Measurements from ENCODE around the gene CLPSL1. TPM values are rescaled to one million over a fixed set of nuclear protein-coding genes. Genes with fewer than 3 reads are reported as not detected.

CLPSL1 gene
- total and polyA plus RNA-seq, 2 donors (not counting 1 experiment from before 2014, with no cell fraction given), result not detected

DNA sequence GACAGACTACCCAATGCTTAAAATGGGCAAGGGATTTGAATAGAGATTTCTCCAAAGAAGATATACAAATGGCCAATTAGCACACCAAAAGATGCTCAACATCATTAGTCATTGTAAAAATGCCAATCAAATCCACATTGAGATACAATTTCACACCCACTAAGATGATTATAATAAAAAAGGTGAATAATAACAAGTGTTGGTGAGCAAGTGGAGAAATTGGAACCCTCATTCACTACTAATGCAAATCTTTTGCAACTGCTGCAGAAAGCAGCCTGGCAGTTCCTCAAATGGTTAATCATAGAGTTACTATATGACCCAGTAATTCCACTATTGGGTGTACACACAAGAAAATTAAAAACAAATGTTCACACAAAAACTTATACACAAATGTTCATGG is 36.7 kb downstream of the CLPSL1 start:
- H3K27ac ChIP-seq (ENCODE audit: insufficient read depth, low read length), result no peak overlapping the region
- H2AFZ ChIP-seq (ENCODE audit: low read length), result no peak overlapping the region
- no peaks in the 10 kb centered on the region for H3K9me3 ChIP-seq (ENCODE audit: control insufficient read depth, insufficient read depth, low read depth, low read length)
- no peaks in the 10 kb centered on the region for H4K20me1 ChIP-seq (ENCODE audit: control insufficient read depth, extremely low read depth, insufficient read depth, low read length)
- no peak overlapping the region for H3K4me2 ChIP-seq (ENCODE audit: extremely low read depth, insufficient read depth, low read length)
- no peaks in the 10 kb centered on the region for H3K36me3 ChIP-seq (ENCODE audit: control insufficient read depth, insufficient read depth, low read length)
- H3K4me3 ChIP-seq (replicated peaks in 1 of 4; ENCODE audit: control extremely low read depth in 1 of 4, insufficient read depth in 1 of 4, low read depth in 3 of 4, low read length in 4 of 4), result no peak overlapping the region
- no peaks in the 10 kb centered on the region for H3K27me3 ChIP-seq (ENCODE audit: control insufficient read depth, insufficient read depth, low read length)
- DNase-seq (ENCODE audit: low read depth in 2 of 2), result no peak
- TF ChIP-seq, protein P1, sequence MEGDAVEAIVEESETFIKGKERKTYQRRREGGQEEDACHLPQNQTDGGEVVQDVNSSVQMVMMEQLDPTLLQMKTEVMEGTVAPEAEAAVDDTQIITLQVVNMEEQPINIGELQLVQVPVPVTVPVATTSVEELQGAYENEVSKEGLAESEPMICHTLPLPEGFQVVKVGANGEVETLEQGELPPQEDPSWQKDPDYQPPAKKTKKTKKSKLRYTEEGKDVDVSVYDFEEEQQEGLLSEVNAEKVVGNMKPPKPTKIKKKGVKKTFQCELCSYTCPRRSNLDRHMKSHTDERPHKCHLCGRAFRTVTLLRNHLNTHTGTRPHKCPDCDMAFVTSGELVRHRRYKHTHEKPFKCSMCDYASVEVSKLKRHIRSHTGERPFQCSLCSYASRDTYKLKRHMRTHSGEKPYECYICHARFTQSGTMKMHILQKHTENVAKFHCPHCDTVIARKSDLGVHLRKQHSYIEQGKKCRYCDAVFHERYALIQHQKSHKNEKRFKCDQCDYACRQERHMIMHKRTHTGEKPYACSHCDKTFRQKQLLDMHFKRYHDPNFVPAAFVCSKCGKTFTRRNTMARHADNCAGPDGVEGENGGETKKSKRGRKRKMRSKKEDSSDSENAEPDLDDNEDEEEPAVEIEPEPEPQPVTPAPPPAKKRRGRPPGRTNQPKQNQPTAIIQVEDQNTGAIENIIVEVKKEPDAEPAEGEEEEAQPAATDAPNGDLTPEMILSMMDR (conservative IDR thresholded peaks at IDR 0.05 in 1 of 2, IDR thresholded peaks at IDR 0.05 in 1 of 2; ENCODE audit: low read depth in 1 of 2, low read length in 2 of 2), result no peak
- TF ChIP-seq EZH2 (IDR thresholded peaks at IDR 0.05; ENCODE audit: low read length, missing control alignments), result no peak
- no peaks in the 10 kb centered on the region for H3K79me2 ChIP-seq (ENCODE audit: control insufficient read depth, insufficient read depth, low read length)
- H3K4me1 ChIP-seq (ENCODE audit: control insufficient read depth, extremely low read depth, insufficient read depth, low read length), result no peaks in the 10 kb centered on the region
- H3K9ac ChIP-seq (ENCODE audit: insufficient read depth, low read length), result no peak overlapping the region

DNA sequence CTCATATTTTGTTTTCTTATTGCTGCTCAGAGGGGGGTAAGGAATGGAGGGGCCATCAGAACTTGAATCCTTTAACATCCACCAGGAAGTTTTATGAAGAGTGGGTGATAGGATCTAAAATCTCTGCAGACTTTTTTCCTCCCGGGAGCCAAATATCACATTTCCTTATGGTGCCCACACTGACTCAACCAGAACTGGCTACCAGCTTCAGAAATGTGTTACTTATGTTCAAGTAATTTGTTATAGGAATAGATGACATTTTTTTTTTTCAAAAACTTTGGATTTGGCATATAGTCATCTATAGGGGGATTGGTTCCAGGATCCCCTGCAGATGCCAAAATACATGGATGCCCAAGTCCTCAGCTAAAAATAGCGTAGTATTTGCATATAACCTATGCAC is 42.8 kb downstream of the CLPSL1 start:
- Histone ChIP-seq H3K4me2 (ENCODE audit: extremely low read depth, insufficient read depth, low read length) (no peak overlapping the region), H2AFZ (ENCODE audit: low read length) (no peak overlapping the region), H3K4me1 (ENCODE audit: control insufficient read depth, extremely low read depth, insufficient read depth, low read length) (no peaks in the 10 kb centered on the region), H3K27ac (ENCODE audit: insufficient read depth, low read length) (no peak overlapping the region), H4K20me1 (ENCODE audit: control insufficient read depth, extremely low read depth, insufficient read depth, low read length) (no peaks in the 10 kb centered on the region), H3K4me3 (replicated peaks in 1 of 4; ENCODE audit: control extremely low read depth in 1 of 4, insufficient read depth in 1 of 4, low read depth in 3 of 4, low read length in 4 of 4) (no peak overlapping the region), H3K9me3 (ENCODE audit: control insufficient read depth, insufficient read depth, low read depth, low read length) (no peaks in the 10 kb centered on the region), H3K79me2 (ENCODE audit: control insufficient read depth, insufficient read depth, low read length) (no peaks in the 10 kb centered on the region), H3K9ac (ENCODE audit: insufficient read depth, low read length) (no peak overlapping the region), H3K36me3 (ENCODE audit: control insufficient read depth, insufficient read depth, low read length) (no peaks in the 10 kb centered on the region), H3K27me3 (ENCODE audit: control insufficient read depth, insufficient read depth, low read length) (no peaks in the 10 kb centered on the region)
- no peak for DNase-seq (ENCODE audit: low read depth in 2 of 2)
- TF ChIP-seq, protein P1 (conservative IDR thresholded peaks at IDR 0.05 in 1 of 2, IDR thresholded peaks at IDR 0.05 in 1 of 2; ENCODE audit: low read depth in 1 of 2, low read length in 2 of 2), result no peak
- no peak for TF ChIP-seq EZH2 (IDR thresholded peaks at IDR 0.05; ENCODE audit: low read length, missing control alignments)

DNA sequence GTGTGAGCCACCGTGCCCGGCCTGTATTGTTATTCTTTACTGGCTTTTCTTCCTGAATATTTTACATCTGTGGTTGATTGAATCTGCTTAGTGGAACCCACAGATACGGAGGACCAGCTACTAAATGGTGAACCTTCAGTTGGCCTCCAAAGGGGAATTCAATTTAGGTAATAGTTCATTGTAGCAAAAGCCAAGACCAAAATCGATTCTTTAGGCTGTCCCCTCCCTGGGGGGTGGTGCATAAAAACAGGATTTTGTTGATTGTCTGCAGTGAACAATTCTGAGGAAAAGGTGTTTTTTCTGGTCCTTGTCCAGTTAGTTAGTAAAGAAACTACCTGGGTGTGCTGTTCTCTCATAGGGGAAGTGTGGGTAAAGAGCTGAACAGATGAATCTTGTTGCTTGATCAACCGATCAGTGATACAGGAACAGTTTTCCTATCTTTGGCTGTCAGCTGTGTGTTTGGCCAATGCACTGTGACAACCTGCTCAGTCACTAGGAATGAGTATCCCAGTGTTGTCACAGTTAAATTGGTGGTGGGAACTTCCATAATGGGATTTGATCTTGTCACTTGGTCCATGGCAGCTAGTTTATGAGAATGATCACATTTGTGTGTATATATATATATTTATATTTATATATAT is 43.9 kb downstream of the CLPSL1 start:
- H3K36me3 ChIP-seq (ENCODE audit: control insufficient read depth, insufficient read depth, low read length), result no peaks in the 10 kb centered on the region
- no peak for DNase-seq (ENCODE audit: low read depth in 2 of 2)
- H3K79me2 ChIP-seq (ENCODE audit: control insufficient read depth, insufficient read depth, low read length), result no peaks in the 10 kb centered on the region
- H2AFZ ChIP-seq (ENCODE audit: low read length), result no peak overlapping the region
- no peaks in the 10 kb centered on the region for H4K20me1 ChIP-seq (ENCODE audit: control insufficient read depth, extremely low read depth, insufficient read depth, low read length)
- H3K27me3 ChIP-seq (ENCODE audit: control insufficient read depth, insufficient read depth, low read length), result no peaks in the 10 kb centered on the region
- H3K4me2 ChIP-seq (ENCODE audit: extremely low read depth, insufficient read depth, low read length), result no peak overlapping the region
- no peak overlapping the region for H3K9ac ChIP-seq (ENCODE audit: insufficient read depth, low read length)
- no peak for TF ChIP-seq EZH2 (IDR thresholded peaks at IDR 0.05; ENCODE audit: low read length, missing control alignments)
- TF ChIP-seq, protein P1 (conservative IDR thresholded peaks at IDR 0.05 in 1 of 2, IDR thresholded peaks at IDR 0.05 in 1 of 2; ENCODE audit: low read depth in 1 of 2, low read length in 2 of 2), result no peak
- H3K4me1 ChIP-seq (ENCODE audit: control insufficient read depth, extremely low read depth, insufficient read depth, low read length), result no peaks in the 10 kb centered on the region
- no peak overlapping the region for H3K4me3 ChIP-seq (replicated peaks in 1 of 4; ENCODE audit: control extremely low read depth in 1 of 4, insufficient read depth in 1 of 4, low read depth in 3 of 4, low read length in 4 of 4)
- H3K27ac ChIP-seq (ENCODE audit: insufficient read depth, low read length), result no peak overlapping the region
- no peaks in the 10 kb centered on the region for H3K9me3 ChIP-seq (ENCODE audit: control insufficient read depth, insufficient read depth, low read depth, low read length)

Measured in fibroblast of lung (primary cell).